Right lobe of liver (tissue), 4 donors: Measurements from ENCODE around the gene TMC8.
A peak's percentile ranks its signal among the peaks of the same experiment; 100 is the strongest.

Experiments
- CTCF ChIP-seq, 4 donors: fragments of 200-600 bp in 3 of 4; fragments of 450-650 bp in 1 of 4; IDR thresholded peaks; one replicate each; pipeline versions ENCODE4 v1.5.1 to v1.8.0; 2016 to 2022; ENCODE audit warnings: antibody characterized with exemption in 4 of 4, mild to moderate bottlenecking in 2 of 4
- POLR2A ChIP-seq: fragments of 450-650 bp; IDR thresholded peaks from one replicate; pipeline ENCODE4 v1.6.1; 2017; ENCODE audit warnings: antibody characterized with exemption, mild to moderate bottlenecking
- donor health status: DM: no; HTN: no; CAD: no.
- donor health status: DM: no; HTN: no; CAD: no.
- donor health status: DM: no; HTN: yes; CAD: no.

GRCh38 chr17:78117027-78117981, 13.3 kb upstream of the TMC8 start:
- TF ChIP-seq CTCF (IDR thresholded peaks at IDR 0.05), result peak; percentile 31 to 37 (median 34)
- no peak for TF ChIP-seq POLR2A
